Osteocyte (in vitro differentiated cells): ENCODE results near the gene CDH8. TPM values are rescaled to one million over a fixed set of nuclear protein-coding genes. Genes with fewer than 3 reads are reported as not detected.

Experiments
- DNase-seq: peaks from one replicate; pipeline ENCODE4 v3.0.0; 2021; ENCODE audit warnings: mixed read lengths; ENCODE audit not compliant: unreplicated experiment; ENCODE audit errors: extremely low spot score
- H3K27ac Mint-ChIP-seq: one replicate; pipeline ENCODE4 v1.8.0; 2021; ENCODE audit warnings: mild to moderate bottlenecking, mixed read lengths; ENCODE audit not compliant: unreplicated experiment
- H3K27me3 Mint-ChIP-seq: one replicate; pipeline ENCODE4 v1.8.0; 2021; ENCODE audit warnings: mixed read lengths; ENCODE audit not compliant: unreplicated experiment
- H3K36me3 Mint-ChIP-seq: one replicate; pipeline ENCODE4 v1.8.0; 2021; ENCODE audit warnings: mixed read lengths; ENCODE audit not compliant: unreplicated experiment
- H3K4me1 Mint-ChIP-seq: one replicate; pipeline ENCODE4 v1.8.0; 2021; ENCODE audit warnings: mixed read lengths; ENCODE audit not compliant: unreplicated experiment
- H3K4me3 Mint-ChIP-seq: one replicate; pipeline ENCODE4 v1.8.0; 2021; ENCODE audit warnings: mild to moderate bottlenecking, moderate library complexity, mixed read lengths; ENCODE audit not compliant: unreplicated experiment
- H3K9me3 Mint-ChIP-seq: one replicate; pipeline ENCODE4 v1.8.0; 2021; ENCODE audit warnings: mixed read lengths; ENCODE audit not compliant: unreplicated experiment
- CTCF ChIP-seq: fragments of 200-600 bp; sonication (generic); IDR thresholded peaks from 2 replicates; pipeline ENCODE4 v1.5.0; 2021; ENCODE audit warnings: antibody characterized with exemption, mild to moderate bottlenecking, moderate library complexity
- total RNA-seq: library from RNA; stranded (reverse); gene quantifications from 2 replicates; pipeline ENCODE4 v1.2.1, GENCODE V29; 2021

Gene CDH8
- total RNA-seq, 1 donor from 2014 or later, result 7.7 TPM

DNA sequence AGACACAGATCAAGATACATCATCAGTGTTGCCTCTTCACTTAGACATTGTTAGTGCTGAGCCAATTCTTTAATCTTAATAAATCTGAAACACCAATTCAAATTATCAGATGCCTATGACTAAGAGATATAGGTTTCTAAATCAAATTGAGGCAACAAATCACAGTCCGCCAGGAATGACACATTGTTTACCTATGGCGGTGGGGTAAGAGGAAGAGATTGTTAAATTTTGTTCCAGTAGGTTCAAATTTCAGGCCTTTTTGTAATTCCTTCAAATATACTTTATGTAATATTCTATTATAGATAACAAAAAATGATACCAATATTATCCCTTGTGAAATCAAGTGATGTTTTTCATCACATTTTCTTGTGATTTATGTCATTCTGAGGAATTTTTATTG, 145.9 kb downstream of the CDH8 start:
- no peak for TF ChIP-seq CTCF
- Mint-ChIP-seq H3K36me3 (no peaks in the 10 kb centered on the region), H3K27me3 (no peaks in the 10 kb centered on the region), H3K4me3 (no peak overlapping the region), H3K9me3 (peaks cover 3% of the 10 kb centered on the region), H3K27ac (no peak overlapping the region), H3K4me1 (peaks cover 4% of the 10 kb centered on the region)
- no peak for DNase-seq

DNA sequence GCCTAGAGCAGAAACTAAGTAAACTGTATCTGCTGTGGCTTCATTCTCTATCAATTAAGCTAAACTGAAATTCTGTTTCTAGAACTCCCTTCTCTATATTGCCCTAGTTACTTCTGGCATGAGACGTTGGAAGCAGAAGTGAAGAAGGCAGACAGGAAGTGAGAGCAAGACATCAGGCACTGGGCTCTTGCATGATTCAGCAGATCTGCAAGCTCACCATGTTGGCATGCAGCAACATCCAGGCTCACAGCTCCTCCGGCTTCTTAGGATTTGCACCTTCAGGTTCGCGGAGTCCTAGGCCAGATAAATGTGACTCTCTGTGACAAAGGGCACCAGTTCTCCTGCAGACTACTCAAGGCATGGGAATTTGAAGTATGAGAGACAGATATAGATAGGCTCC, 148.3 kb downstream of the CDH8 start:
- H3K27ac Mint-ChIP-seq, result peak overlapping the region; percentile 31
- peaks cover 3% of the 10 kb centered on the region for H3K9me3 Mint-ChIP-seq
- no peaks in the 10 kb centered on the region for H3K36me3 Mint-ChIP-seq
- H3K4me3 Mint-ChIP-seq, result no peak overlapping the region
- no peak for TF ChIP-seq CTCF
- H3K4me1 Mint-ChIP-seq, result peaks cover 4% of the 10 kb centered on the region
- DNase-seq, result no peak
- no peaks in the 10 kb centered on the region for H3K27me3 Mint-ChIP-seq

DNA sequence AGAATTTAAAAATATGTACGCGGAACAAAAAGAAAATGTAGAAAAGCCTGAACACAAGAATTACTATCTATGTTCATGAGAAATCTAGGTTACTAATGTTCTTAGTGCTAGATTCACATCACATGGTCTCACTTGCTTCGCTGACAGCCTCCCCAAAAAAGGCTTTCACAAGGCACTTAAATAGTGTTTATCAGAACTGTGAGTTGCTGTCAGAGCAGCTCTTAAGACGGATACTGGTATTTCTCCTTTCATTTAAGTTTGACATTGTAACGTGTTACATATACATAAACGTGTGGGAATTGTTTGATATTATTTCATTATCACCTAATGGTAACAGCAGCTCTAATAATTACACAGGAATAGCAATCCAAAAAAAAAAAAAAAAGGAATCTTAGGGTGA, 150.9 kb downstream of the CDH8 start:
- no peaks in the 10 kb centered on the region for H3K27me3 Mint-ChIP-seq
- H3K36me3 Mint-ChIP-seq, result no peaks in the 10 kb centered on the region
- H3K27ac Mint-ChIP-seq, result no peak overlapping the region
- peaks cover 7% of the 10 kb centered on the region for H3K9me3 Mint-ChIP-seq
- H3K4me1 Mint-ChIP-seq, result peaks cover 4% of the 10 kb centered on the region
- TF ChIP-seq CTCF, result no peak
- no peak overlapping the region for H3K4me3 Mint-ChIP-seq
- no peak for DNase-seq

DNA sequence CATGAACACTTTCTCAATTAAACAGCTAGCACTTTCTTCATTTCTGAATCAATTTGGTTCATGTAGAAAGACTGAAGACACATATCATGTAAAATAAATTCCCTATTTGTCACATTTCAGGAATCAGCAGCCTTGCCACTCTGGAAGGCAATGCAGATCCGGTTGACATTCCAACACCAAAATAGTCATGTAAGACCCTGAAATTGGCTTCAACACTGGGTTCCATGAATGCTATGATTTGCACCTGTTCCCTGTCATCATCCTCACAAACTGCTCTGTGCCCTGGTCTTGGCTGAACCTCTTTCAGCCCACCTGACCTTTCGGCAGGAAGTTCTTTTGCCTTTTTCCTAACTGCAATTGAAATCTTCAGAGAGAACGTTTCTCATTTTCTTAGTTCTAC, 156.9 kb downstream of the CDH8 start:
- DNase-seq, result no peak
- Mint-ChIP-seq H3K9me3 (peaks cover 7% of the 10 kb centered on the region), H3K27me3 (no peaks in the 10 kb centered on the region), H3K27ac (no peak overlapping the region), H3K36me3 (no peaks in the 10 kb centered on the region), H3K4me3 (no peak overlapping the region), H3K4me1 (peaks cover 3% of the 10 kb centered on the region)
- TF ChIP-seq CTCF, result no peak

DNA sequence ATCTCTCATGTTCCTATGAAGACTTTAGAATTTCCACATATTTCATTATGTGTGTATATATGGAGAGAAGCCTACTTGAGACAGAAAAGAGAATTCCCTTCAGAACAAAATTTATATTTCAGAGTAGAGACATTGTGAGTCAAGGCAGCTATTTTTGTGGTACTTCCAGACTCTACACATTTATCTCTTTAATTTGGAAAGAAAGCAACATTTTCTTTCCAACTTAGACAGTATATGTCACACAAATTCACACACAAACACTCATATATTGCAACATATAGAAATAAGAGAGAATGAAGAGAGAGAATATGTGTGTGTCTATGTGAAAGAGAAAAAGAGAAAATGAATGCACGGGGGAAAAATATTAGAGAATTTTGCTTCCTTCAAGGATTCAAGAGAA, 158.8 kb downstream of the CDH8 start:
- H3K27me3 Mint-ChIP-seq, result no peaks in the 10 kb centered on the region
- no peaks in the 10 kb centered on the region for H3K36me3 Mint-ChIP-seq
- TF ChIP-seq CTCF, result no peak
- no peak overlapping the region for H3K27ac Mint-ChIP-seq
- peaks cover 3% of the 10 kb centered on the region for H3K4me1 Mint-ChIP-seq
- H3K9me3 Mint-ChIP-seq, result peaks cover 7% of the 10 kb centered on the region
- no peak for DNase-seq
- H3K4me3 Mint-ChIP-seq, result no peak overlapping the region
